ENCODE data around the gene WDPCP. TPM values are rescaled to one million over a fixed set of nuclear protein-coding genes. Genes with fewer than 3 reads are reported as not detected.

WDPCP gene
- total and polyA plus RNA-seq, 10 of the 15 experiments (the other 5 are each of a cell fraction or from before 2014, with no cell fraction given) = 2.1 to 7.9 (median 4.6) TPM

DNA sequence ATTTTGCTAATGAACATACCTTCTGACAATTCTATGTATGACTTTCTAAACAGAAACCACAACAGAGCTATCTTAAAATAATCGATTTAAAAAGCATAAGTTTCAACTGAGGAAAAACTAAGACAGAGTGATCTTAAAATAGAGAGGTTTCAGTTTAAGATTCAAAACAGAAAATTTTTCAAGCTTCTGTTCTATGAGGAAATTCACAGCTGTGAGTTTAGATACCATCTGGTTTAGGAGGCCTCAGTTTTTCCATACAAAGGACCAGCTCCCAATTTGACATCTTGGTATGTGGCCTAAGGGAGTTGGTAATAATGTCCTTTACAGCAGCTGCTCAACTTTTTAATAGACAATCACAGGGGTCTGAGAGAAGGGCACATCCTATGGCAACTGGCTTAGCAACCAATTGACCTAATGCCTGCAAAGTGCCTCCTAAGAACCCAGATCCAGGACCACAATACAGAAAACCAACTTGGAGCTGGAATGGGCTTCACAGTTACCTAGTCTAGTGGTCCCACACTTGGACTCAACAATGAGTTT, 40.2 kb upstream of the WDPCP start:
- no peak overlapping the region for H3K4me3 ChIP-seq
- POLR2A ChIA-PET = interaction anchor here (0.6 kb wide), 1 partner anchor 1544 kb away, joined by 3 read pairs; no protein-coding TSS in a partner anchor
- no peak overlapping the region for H2AFZ ChIP-seq (ENCODE audit: control insufficient read depth, low read depth, low read length)
- no TSS peak for BruUV-seq (replicated peaks)
- SMC1A ChIA-PET (ENCODE audit: uncharacterized antibody, unreplicated experiment) = interaction anchor here (0.9 kb wide), 1 partner anchor 71 kb away, joined by 3 read pairs; no protein-coding TSS in a partner anchor
- no peak overlapping the region for H3K9ac ChIP-seq (ENCODE audit: control insufficient read depth, insufficient read depth, low read length)
- no peaks in the 10 kb centered on the region for H3K79me2 ChIP-seq (ENCODE audit: control insufficient read depth, insufficient read depth, low read length)
- CTCF ChIA-PET = no interaction called here
- in situ Hi-C loops (cut with MboI) (no loop called here), intact Hi-C loops (cut with micrococcal nuclease; ENCODE audit: unreplicated experiment) (no loop called here)
- no peaks in the 10 kb centered on the region for H3K36me3 ChIP-seq (ENCODE audit: control insufficient read depth in 2 of 2, insufficient read depth in 2 of 2, low read length in 1 of 2)
- TF ChIP-seq, protein P1, sequence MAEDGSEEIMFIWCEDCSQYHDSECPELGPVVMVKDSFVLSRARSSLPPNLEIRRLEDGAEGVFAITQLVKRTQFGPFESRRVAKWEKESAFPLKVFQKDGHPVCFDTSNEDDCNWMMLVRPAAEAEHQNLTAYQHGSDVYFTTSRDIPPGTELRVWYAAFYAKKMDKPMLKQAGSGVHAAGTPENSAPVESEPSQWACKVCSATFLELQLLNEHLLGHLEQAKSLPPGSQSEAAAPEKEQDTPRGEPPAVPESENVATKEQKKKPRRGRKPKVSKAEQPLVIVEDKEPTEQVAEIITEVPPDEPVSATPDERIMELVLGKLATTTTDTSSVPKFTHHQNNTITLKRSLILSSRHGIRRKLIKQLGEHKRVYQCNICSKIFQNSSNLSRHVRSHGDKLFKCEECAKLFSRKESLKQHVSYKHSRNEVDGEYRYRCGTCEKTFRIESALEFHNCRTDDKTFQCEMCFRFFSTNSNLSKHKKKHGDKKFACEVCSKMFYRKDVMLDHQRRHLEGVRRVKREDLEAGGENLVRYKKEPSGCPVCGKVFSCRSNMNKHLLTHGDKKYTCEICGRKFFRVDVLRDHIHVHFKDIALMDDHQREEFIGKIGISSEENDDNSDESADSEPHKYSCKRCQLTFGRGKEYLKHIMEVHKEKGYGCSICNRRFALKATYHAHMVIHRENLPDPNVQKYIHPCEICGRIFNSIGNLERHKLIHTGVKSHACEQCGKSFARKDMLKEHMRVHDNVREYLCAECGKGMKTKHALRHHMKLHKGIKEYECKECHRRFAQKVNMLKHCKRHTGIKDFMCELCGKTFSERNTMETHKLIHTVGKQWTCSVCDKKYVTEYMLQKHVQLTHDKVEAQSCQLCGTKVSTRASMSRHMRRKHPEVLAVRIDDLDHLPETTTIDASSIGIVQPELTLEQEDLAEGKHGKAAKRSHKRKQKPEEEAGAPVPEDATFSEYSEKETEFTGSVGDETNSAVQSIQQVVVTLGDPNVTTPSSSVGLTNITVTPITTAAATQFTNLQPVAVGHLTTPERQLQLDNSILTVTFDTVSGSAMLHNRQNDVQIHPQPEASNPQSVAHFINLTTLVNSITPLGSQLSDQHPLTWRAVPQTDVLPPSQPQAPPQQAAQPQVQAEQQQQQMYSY (CRISPR knock-in tag; IDR thresholded peaks at IDR 0.05) = no peak
- no peak for TF ChIP-seq CREB1 (IDR thresholded peaks at IDR 0.05; ENCODE audit: low read depth)
- TF ChIP-seq RAD51 (IDR thresholded peaks at IDR 0.05) = no peak
- no peak for TF ChIP-seq ZBED1 (IDR thresholded peaks at IDR 0.05; ENCODE audit: borderline replicate concordance)
- TF ChIP-seq NFXL1 (IDR thresholded peaks at IDR 0.05; ENCODE audit: borderline replicate concordance) = no peak
- 0 out of 2 replicates have a peak, but pooled peaks have one; percentile 35 for TF ChIP-seq MEF2A (IDR thresholded peaks at IDR 0.05; ENCODE audit: insufficient read depth, low read depth, low read length)
- no peak for TF ChIP-seq CREM (IDR thresholded peaks at IDR 0.05; ENCODE audit: low read depth)
- no peak for TF ChIP-seq SIX5 (IDR thresholded peaks at IDR 0.05; ENCODE audit: low read depth, low read length, severe bottlenecking)
- no peaks in the 10 kb centered on the region for H3K27me3 ChIP-seq (replicated peaks in 1 of 2; ENCODE audit: control insufficient read depth in 2 of 2, insufficient read depth in 2 of 2, low read length in 1 of 2)
- H3K4me1 ChIP-seq (ENCODE audit: control insufficient read depth, insufficient read depth, low read length) = peaks cover 3% of the 10 kb centered on the region; the same call in 1 of the 2 replicates
- no peak overlapping the region for H3K27ac ChIP-seq (ENCODE audit: control insufficient read depth, insufficient read depth)
- peaks cover 1% of the 10 kb centered on the region; the same call in 2 of the 3 replicates for H3K9me3 ChIP-seq (replicated peaks; ENCODE audit: control insufficient read depth, insufficient read depth, low read length)
- ATAC-seq (no peak), DNase-seq (ENCODE audit: low read depth, low spot score) (no peak), FAIRE-seq (peak; percentile 62)
- RAD21 ChIA-PET (ENCODE audit: unreplicated experiment) = no interaction called here
- no peaks in the 10 kb centered on the region for H4K20me1 ChIP-seq (ENCODE audit: control insufficient read depth, insufficient read depth)
- H3K4me2 ChIP-seq (ENCODE audit: control insufficient read depth, insufficient read depth) = no peak overlapping the region
- 30% methylated on average over 1 of the region's 1 CpG for WGBS (ENCODE audit: insufficient coverage, insufficient replicate concordance, low lambda C conversion rate, missing lambda C conversion rate)
